Measurements from ENCODE around the gene ARHGAP32. TPM values are rescaled to one million over a fixed set of nuclear protein-coding genes. Genes with fewer than 3 reads are reported as not detected.

ARHGAP32 gene
- total RNA-seq, 1 experiment from 2014 or later: 22.0 TPM

DNA sequence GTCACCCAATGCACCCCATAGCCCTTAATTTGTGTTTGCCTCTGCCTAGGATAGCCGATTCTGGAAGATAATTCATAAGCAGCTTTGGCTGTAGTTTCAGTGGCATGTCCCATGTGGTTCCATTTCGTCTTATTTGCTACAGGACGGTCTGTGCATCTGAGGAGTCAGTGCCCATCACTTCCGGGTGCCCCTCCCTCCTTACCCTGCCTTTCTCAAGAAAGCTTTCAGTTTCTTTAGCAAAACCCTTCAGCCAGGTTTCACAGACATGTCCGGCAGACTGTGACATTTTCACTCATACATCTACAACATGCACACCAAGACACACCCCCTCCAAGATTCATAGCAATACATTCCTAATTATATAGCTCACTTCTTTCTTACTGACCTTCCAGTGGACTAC lies 263.7 kb downstream of the ARHGAP32 start:
- Histone ChIP-seq H2BK12ac (ENCODE audit: insufficient read length, low read depth, low read length) (no peak overlapping the region), H3K27ac (ENCODE audit: insufficient read length, low read depth, low read length) (no peak overlapping the region), H2BK120ac (ENCODE audit: low read depth, low read length, poor library complexity, severe bottlenecking) (no peak overlapping the region), H4K5ac (ENCODE audit: insufficient read length, low read depth, low read length) (no peak overlapping the region), H2BK5ac (ENCODE audit: insufficient read length, low read length) (no peak overlapping the region), H2BK20ac (ENCODE audit: low read depth, low read length, poor library complexity, severe bottlenecking) (no peak overlapping the region), H4K8ac (replicated peaks; ENCODE audit: insufficient read length, low read depth, low read length) (no peak overlapping the region), H3K79me2 (ENCODE audit: insufficient read depth, low read length) (no peaks in the 10 kb centered on the region), H3T11ph (ENCODE audit: low read length) (no peak overlapping the region), H3K18ac (ENCODE audit: insufficient read length, low read depth, low read length) (no peak overlapping the region), H3K4me1 (ENCODE audit: insufficient read depth, low read length) (peaks cover 13% of the 10 kb centered on the region), H4K20me1 (ENCODE audit: control insufficient read depth, insufficient read depth, insufficient read length) (no peaks in the 10 kb centered on the region), H3K4me2 (ENCODE audit: insufficient read depth, insufficient read length, low read length) (no peak overlapping the region), H3K9me3 (ENCODE audit: control insufficient read depth, low read depth, low read length) (no peaks in the 10 kb centered on the region), H3K4ac (ENCODE audit: low read depth, low read length) (no peak overlapping the region), H3K56ac (ENCODE audit: insufficient read length, low read depth, low read length) (no peak overlapping the region), H3K23me2 (ENCODE audit: insufficient read length, low read depth, low read length, poor library complexity, severe bottlenecking) (no peaks in the 10 kb centered on the region), H3K27me3 (ENCODE audit: insufficient read depth, low read length) (peaks cover 19% of the 10 kb centered on the region; the same call in 1 of the 2 replicates), H2BK15ac (ENCODE audit: low read depth, low read length) (no peak overlapping the region), H2AK5ac (ENCODE audit: insufficient read length, low read length) (no peak overlapping the region), H3K23ac (ENCODE audit: insufficient read length, low read depth, low read length) (no peak overlapping the region), H3K79me1 (ENCODE audit: insufficient read depth, low read depth, low read length, poor library complexity, severe bottlenecking) (no peaks in the 10 kb centered on the region), H2AFZ (ENCODE audit: low read length) (no peak overlapping the region), H4K91ac (ENCODE audit: insufficient read length, low read depth, low read length) (no peak overlapping the region), H3K9ac (ENCODE audit: extremely low read depth, insufficient read length, low read length) (no peak overlapping the region), H3K14ac (ENCODE audit: insufficient read depth, low read length) (no peak overlapping the region)
- DNase-seq: no peak
- no peaks in the 10 kb centered on the region for H3K36me3 Mint-ChIP-seq (ENCODE audit: insufficient read depth in 1 of 3, low read depth in 3 of 3)
- H3K27me3 Mint-ChIP-seq (ENCODE audit: low read depth): peaks cover 86% of the 10 kb centered on the region
- peaks cover 51 to 56% of the 10 kb centered on the region in 2 experiments for H3K4me1 Mint-ChIP-seq
- no peak overlapping the region for H3K4me3 Mint-ChIP-seq
- H3K27ac Mint-ChIP-seq: no peak overlapping the region
- WGBS (ENCODE audit: extremely low coverage, insufficient read length, low lambda C conversion rate): no CpG with 5 or more reads among the region's 5 CpGs
- no peak for TF ChIP-seq CTCF (conservative IDR thresholded peaks at IDR 0.05)
- H3K9me3 Mint-ChIP-seq: peaks cover 0 to 3% of the 10 kb centered on the region in 2 experiments; a peak in 2 of 5 replicates
